Suppressor macrophage (primary cell): Measurements from ENCODE around the gene PMF1.
"Not testable (repeated sequence)": the region's sequence is repeated elsewhere in the genome, so short reads cannot be mapped to it uniquely, and the experiment has no call there.

Experiments
- DNase-seq, 4 experiments: peaks; one replicate each; pipeline ENCODE4 v3.0.0-alpha.2; 2020 to 2022
- total RNA-seq, 17 experiments: gene quantifications; one replicate each; lab custom pipeline; 2026; ENCODE audit warnings: mixed read lengths in 6 of 17, inconsistent platforms in 3 of 17; lab: John Stamatoyannopoulos, UW

PMF1 gene
- total RNA-seq = 4.4 to 13.8 (median 7.8) reads per million in 17 experiments

- DNase-seq = peak; percentile 95 to 98 (median 98)
These were observed at the start of gene PMF1 for GRCh38 chr1:156212833-156213643. PMF1 (plus strand) TSS chr1:156213007; CDS start chr1:156213016, 9 bp downstream.

- DNase-seq = no peak
These were observed 49.1 kb upstream of the PMF1 start for GRCh38 chr1:156163712-156164111.

- DNase-seq = no peak
These were observed 48.5 kb upstream of the PMF1 start for GRCh38 chr1:156164125-156164831.

- peak; percentile 71 to 89 (median 82) for DNase-seq
These were observed 47.7 kb upstream of the PMF1 start for GRCh38 chr1:156165083-156165482.

- DNase-seq = peak in 1 of 4 experiments; percentile 43
These were observed 45.3 kb upstream of the PMF1 start for GRCh38 chr1:156167536-156167935.

GRCh38 chr1:156172696-156173470, 39.9 kb upstream of the PMF1 start:
- peak in 1 of 4 experiments; percentile 2 for DNase-seq

GRCh38 chr1:156176610-156177210, 36.1 kb upstream of the PMF1 start:
- no peak for DNase-seq

- DNase-seq = no peak
These were observed 34.7 kb upstream of the PMF1 start for GRCh38 chr1:156177919-156178654.

- DNase-seq = no peak
These were observed 32.3 kb upstream of the PMF1 start for GRCh38 chr1:156180471-156180870.

- not testable (repeated sequence) for DNase-seq
These were observed 31.3 kb upstream of the PMF1 start for GRCh38 chr1:156181391-156181924.

GRCh38 chr1:156182010-156182779, 30.6 kb upstream of the PMF1 start:
- not testable (repeated sequence) for DNase-seq

GRCh38 chr1:156186347-156187177, 26.2 kb upstream of the PMF1 start:
- peak in 1 of 4 experiments; percentile 22 for DNase-seq

GRCh38 chr1:156190265-156190664, 22.5 kb upstream of the PMF1 start:
- DNase-seq = not testable (repeated sequence)

- peak in 3 of 4 experiments; percentile 12 to 54 (median 39) for DNase-seq
These were observed 21.4 kb upstream of the PMF1 start for GRCh38 chr1:156191292-156191964.

GRCh38 chr1:156193208-156193487, 19.7 kb upstream of the PMF1 start:
- DNase-seq = peak in 1 of 4 experiments; percentile 4

GRCh38 chr1:156193488-156194299, 19.1 kb upstream of the PMF1 start, which contains the start of gene SLC25A44:
SLC25A44 (plus strand) TSS chr1:156194104; CDS start chr1:156199848, 5,744 bp downstream.
- DNase-seq = peak; percentile 98 to 100 (median 99)

GRCh38 chr1:156194300-156194652, 18.5 kb upstream of the PMF1 start:
- DNase-seq = peak in 3 of 4 experiments; percentile 9 to 20 (median 19)

- no peak for DNase-seq
These were observed 17.0 kb upstream of the PMF1 start for GRCh38 chr1:156195853-156196252.
